Activated naive CD8-positive, alpha-beta T cell (primary cell): ENCODE measurements around the gene HTN1.
"Not testable (repeated sequence)": the region's sequence is repeated elsewhere in the genome, so short reads cannot be mapped to it uniquely, and the experiment has no call there.

Experiments
- H3K27ac Mint-ChIP-seq: one replicate; pipeline ENCODE4 v1.8.0; 2021; ENCODE audit warnings: mixed read lengths
- H3K27me3 Mint-ChIP-seq: one replicate; pipeline ENCODE4 v1.8.0; 2021; ENCODE audit warnings: mixed read lengths
- H3K36me3 Mint-ChIP-seq: one replicate; pipeline ENCODE4 v1.8.0; 2021; ENCODE audit warnings: mixed read lengths
- H3K4me1 Mint-ChIP-seq: one replicate; pipeline ENCODE4 v1.8.0; 2021; ENCODE audit warnings: low read depth, mixed read lengths
- H3K4me3 Mint-ChIP-seq: one replicate; pipeline ENCODE4 v1.8.0; 2021; ENCODE audit warnings: mild to moderate bottlenecking, mixed read lengths
- H3K9me3 Mint-ChIP-seq: one replicate; pipeline ENCODE4 v1.8.0; 2021; ENCODE audit warnings: low read depth, mixed read lengths

Gene HTN1

GRCh38 chr4:70050138-70050537 is at the start of gene HTN1:
HTN1 (plus strand) TSS chr4:70050438; CDS start chr4:70053077, 2,639 bp downstream.
- not testable (repeated sequence) for H3K4me1 Mint-ChIP-seq, H3K9me3 Mint-ChIP-seq, H3K27me3 Mint-ChIP-seq, H3K4me3 Mint-ChIP-seq, H3K27ac Mint-ChIP-seq, H3K36me3 Mint-ChIP-seq

GRCh38 chr4:70000711-70001110 is 49.5 kb upstream of the HTN1 start:
- Mint-ChIP-seq H3K27ac (no peak overlapping the region), H3K4me1 (no peaks in the 10 kb centered on the region), H3K27me3 (peaks cover 3% of the 10 kb centered on the region), H3K4me3 (no peak overlapping the region), H3K9me3 (no peaks in the 10 kb centered on the region), H3K36me3 (no peaks in the 10 kb centered on the region)

GRCh38 chr4:70002507-70002906 is 47.7 kb upstream of the HTN1 start:
- Mint-ChIP-seq H3K36me3 (no peaks in the 10 kb centered on the region), H3K4me3 (no peak overlapping the region), H3K27me3 (peaks cover 5% of the 10 kb centered on the region), H3K9me3 (no peaks in the 10 kb centered on the region), H3K27ac (no peak overlapping the region), H3K4me1 (no peaks in the 10 kb centered on the region)

DNA sequence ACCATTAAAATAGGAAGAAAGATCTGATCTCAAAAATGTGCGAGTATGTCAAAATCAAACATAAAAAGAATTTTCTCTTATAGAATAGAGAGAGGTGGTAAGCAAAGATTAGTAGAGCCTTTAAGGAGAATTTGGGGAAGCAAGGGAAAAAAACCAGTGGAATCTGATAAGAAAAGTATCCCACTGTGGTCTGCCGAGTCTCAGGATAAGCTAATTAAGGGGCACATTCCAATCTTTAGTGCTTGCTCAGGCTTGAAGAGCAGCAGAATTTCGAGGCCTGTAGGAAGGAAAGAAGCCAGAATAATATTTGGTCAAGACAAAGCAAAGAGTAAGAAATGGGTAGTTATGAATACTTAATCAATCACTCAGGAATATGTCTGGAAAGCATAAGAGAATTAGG is 41.5 kb upstream of the HTN1 start:
- H3K4me3 Mint-ChIP-seq = no peak overlapping the region
- no peak overlapping the region for H3K27ac Mint-ChIP-seq
- H3K4me1 Mint-ChIP-seq = no peaks in the 10 kb centered on the region
- peaks cover 10% of the 10 kb centered on the region for H3K9me3 Mint-ChIP-seq
- peaks cover 2% of the 10 kb centered on the region for H3K27me3 Mint-ChIP-seq
- H3K36me3 Mint-ChIP-seq = no peaks in the 10 kb centered on the region

DNA sequence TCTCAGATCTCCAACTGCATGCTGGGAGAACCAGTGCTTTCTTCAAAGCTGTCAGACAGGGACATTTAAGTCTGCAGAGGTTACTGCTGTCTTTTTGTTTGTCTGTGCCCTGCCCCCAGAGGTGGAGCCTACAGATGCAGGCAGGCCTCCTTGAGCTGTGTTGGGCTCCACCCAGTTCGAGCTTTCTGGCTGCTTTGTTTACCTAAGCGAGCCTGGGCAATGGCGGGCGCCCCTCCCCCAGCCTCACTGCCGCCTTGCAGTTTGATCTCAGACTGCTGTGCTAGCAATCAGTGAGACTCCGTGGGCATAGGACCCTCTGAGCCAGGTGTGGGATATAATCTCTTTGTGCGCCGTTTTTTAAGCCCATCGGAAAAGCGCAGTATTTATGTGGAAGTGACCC is 31.2 kb upstream of the HTN1 start:
- not testable (repeated sequence) for H3K4me3 Mint-ChIP-seq

DNA sequence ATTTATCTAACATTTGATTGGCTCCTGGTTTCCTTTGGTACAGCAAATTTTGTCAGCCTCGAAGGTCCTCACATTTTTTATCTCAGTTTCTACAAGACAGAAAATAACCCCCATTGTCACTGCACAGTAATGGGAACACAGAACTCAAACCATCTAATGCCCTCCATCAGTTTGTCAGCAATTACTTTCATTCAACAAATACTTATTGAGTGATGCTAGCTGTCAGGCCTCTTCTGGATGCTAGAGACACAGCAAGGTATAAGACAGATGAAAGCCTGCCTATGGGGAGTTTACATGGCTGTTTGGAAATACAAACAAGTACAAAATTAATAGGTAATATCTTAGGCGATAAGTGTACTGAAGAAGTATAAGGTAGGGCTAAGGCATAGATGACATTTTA is 27.0 kb upstream of the HTN1 start:
- Mint-ChIP-seq H3K36me3 (no peaks in the 10 kb centered on the region), H3K9me3 (no peaks in the 10 kb centered on the region), H3K27ac (no peak overlapping the region), H3K27me3 (peaks cover 2% of the 10 kb centered on the region), H3K4me3 (no peak overlapping the region), H3K4me1 (no peaks in the 10 kb centered on the region)

More for the DNA sequence above, 31.2 kb upstream of the HTN1 start:
- not testable (repeated sequence) for H3K9me3 Mint-ChIP-seq, H3K4me1 Mint-ChIP-seq, H3K27me3 Mint-ChIP-seq, H3K27ac Mint-ChIP-seq, H3K36me3 Mint-ChIP-seq

DNA sequence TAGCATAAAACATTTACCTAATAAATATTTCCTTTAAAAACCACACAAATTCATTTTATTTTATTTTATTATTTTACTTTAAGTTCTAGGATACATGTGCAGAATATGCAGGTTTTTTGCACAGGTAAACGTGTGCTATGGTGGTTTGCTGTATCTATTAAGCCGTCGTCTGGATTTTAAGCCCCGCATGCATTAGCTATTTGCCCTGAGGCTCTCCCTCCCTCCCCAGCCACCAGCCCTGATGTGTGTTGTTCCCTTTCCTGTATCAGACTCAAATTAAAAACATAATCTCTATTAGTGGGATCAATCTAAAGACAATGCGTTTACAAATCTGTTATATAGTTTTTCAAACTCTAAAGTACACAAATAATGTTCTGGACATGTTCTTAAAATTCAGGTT is 23.2 kb upstream of the HTN1 start:
- H3K36me3 Mint-ChIP-seq = no peaks in the 10 kb centered on the region
- no peaks in the 10 kb centered on the region for H3K4me1 Mint-ChIP-seq
- no peak overlapping the region for H3K27ac Mint-ChIP-seq
- no peaks in the 10 kb centered on the region for H3K27me3 Mint-ChIP-seq
- H3K4me3 Mint-ChIP-seq = no peak overlapping the region
- H3K9me3 Mint-ChIP-seq = no peaks in the 10 kb centered on the region

DNA sequence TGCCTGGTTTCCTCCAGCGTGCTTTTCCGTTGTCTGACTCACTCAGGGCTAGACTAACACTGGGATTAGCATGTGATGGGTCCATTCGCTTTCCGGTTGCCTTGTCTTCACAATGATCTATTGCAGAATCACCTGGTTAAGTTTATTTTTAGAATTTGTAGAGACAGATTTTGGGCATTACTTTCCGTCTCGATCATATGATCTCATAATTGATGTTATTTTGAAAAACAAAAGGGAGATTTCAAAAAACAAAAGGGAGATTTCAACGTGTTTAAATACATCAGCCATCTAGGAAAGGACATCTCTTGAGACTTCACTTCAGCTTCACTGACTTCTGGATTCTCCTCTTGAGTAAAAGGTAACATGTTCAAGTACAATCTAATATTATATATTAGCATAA is 22.1 kb upstream of the HTN1 start, which contains the start of gene HTN3:
Gene HTN3 (plus strand): TSS at position 301 of the 400 bp plus-strand sequence. CDS start 2,282 bp downstream, outside the sequence.
- not testable (repeated sequence) for H3K9me3 Mint-ChIP-seq, H3K4me3 Mint-ChIP-seq, H3K27me3 Mint-ChIP-seq, H3K27ac Mint-ChIP-seq, H3K36me3 Mint-ChIP-seq, H3K4me1 Mint-ChIP-seq

GRCh38 chr4:70037559-70037958 is 12.7 kb upstream of the HTN1 start:
- not testable (repeated sequence) for H3K27ac Mint-ChIP-seq, H3K27me3 Mint-ChIP-seq, H3K36me3 Mint-ChIP-seq, H3K4me1 Mint-ChIP-seq, H3K4me3 Mint-ChIP-seq
- peaks cover 11% of the 10 kb centered on the region for H3K9me3 Mint-ChIP-seq

DNA sequence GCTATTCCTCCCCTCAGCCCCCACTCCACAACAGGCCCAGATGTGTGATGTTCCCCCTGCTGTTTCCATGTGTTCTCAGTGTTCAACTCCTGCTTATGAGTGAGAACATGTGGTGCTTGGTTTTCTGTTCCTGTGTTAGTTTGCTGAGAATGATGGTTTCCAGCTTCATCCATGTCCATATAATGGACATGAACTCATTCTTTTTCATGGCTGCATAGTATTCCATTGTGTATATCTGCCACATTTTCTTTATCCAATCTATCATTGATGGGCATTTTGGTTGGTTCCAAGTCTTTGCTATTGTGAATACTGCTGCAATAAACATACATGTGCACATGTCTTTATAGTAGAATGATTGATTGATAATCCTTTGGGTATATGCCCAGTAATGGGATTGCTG is 10.3 kb upstream of the HTN1 start:
- not testable (repeated sequence) for H3K27me3 Mint-ChIP-seq, H3K4me1 Mint-ChIP-seq, H3K36me3 Mint-ChIP-seq, H3K4me3 Mint-ChIP-seq, H3K9me3 Mint-ChIP-seq, H3K27ac Mint-ChIP-seq

GRCh38 chr4:70041652-70042286 is 8.5 kb upstream of the HTN1 start:
- Mint-ChIP-seq H3K4me3 (no peak overlapping the region), H3K27me3 (no peaks in the 10 kb centered on the region), H3K27ac (no peak overlapping the region), H3K36me3 (no peaks in the 10 kb centered on the region), H3K9me3 (peaks cover 9% of the 10 kb centered on the region), H3K4me1 (no peaks in the 10 kb centered on the region)

- H3K27ac Mint-ChIP-seq, H3K27me3 Mint-ChIP-seq, H3K4me1 Mint-ChIP-seq, H3K9me3 Mint-ChIP-seq, H3K36me3 Mint-ChIP-seq, H3K4me3 Mint-ChIP-seq: not testable (repeated sequence)
These were observed 6.3 kb downstream of the HTN1 start for GRCh38 chr4:70056534-70056933.

DNA sequence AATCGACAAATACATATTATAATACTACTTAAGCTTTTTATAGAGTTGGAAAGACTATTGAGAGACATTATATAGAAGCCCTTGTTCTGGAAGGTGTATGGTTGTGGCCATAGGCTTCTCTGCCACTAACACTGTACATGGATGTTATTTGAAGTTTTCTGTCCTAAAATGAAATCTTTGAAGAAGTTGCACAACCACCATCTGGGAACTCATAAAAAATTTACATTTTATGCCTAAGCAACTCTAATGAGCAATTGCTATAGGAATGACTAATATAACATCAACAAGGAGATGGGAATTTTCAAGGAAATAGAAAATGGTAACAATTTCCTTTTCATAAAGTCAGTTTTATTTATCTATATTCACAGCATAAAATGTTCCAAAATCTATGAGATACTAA is 7.4 kb downstream of the HTN1 start:
- no peak overlapping the region for H3K4me3 Mint-ChIP-seq
- peaks cover 5% of the 10 kb centered on the region for H3K9me3 Mint-ChIP-seq
- no peak overlapping the region for H3K27ac Mint-ChIP-seq
- no peaks in the 10 kb centered on the region for H3K4me1 Mint-ChIP-seq
- no peaks in the 10 kb centered on the region for H3K36me3 Mint-ChIP-seq
- no peaks in the 10 kb centered on the region for H3K27me3 Mint-ChIP-seq

DNA sequence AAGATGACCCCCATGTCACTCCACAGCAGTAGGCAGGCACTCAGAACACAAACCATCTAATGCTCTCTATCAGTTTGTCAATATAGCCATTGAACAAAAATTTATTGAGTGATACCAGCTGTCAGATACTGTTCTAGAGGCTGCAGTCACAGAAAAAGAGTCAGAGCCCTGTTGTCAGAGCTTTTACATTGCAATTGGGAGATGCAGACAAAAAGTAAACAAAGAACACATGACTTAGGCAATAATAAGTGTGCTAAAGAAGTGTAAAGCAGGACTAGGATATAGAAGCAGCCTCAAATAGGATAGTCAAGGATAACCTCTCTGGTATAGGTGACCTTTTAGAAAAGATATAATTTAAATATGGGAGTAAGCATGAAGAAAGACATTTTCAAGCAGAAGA is 8.9 kb downstream of the HTN1 start:
- H3K9me3 Mint-ChIP-seq = peaks cover 5% of the 10 kb centered on the region

GRCh38 chr4:70062000-70062399 is 11.8 kb downstream of the HTN1 start:
- Mint-ChIP-seq H3K4me1 (no peaks in the 10 kb centered on the region), H3K36me3 (no peaks in the 10 kb centered on the region), H3K27me3 (no peaks in the 10 kb centered on the region), H3K27ac (no peak overlapping the region), H3K4me3 (no peak overlapping the region), H3K9me3 (no peaks in the 10 kb centered on the region)

More for the DNA sequence above, 8.9 kb downstream of the HTN1 start:
- Mint-ChIP-seq H3K4me3 (no peak overlapping the region), H3K27ac (no peak overlapping the region), H3K27me3 (no peaks in the 10 kb centered on the region), H3K36me3 (no peaks in the 10 kb centered on the region), H3K4me1 (no peaks in the 10 kb centered on the region)

DNA sequence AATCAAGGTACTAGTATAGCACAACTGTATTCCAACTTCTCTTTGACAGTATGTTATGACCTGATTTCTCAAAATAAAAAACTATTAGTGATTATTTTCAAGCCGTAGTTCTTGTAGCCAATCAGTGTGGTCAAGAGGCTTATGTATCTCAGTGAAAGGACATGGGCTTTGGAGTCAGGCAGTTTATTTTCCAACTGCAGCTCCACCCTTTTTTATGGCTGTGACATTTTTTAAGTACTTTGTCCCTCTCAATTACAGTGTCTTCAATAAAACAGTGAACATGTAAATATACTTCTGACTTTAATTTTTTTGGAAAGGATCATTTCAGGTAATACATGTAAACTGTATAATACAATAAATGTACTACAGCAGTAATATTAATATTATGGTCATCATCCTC is 30.0 kb downstream of the HTN1 start:
- H3K36me3 Mint-ChIP-seq = no peaks in the 10 kb centered on the region
- H3K4me3 Mint-ChIP-seq = no peak overlapping the region
- no peaks in the 10 kb centered on the region for H3K27me3 Mint-ChIP-seq
- H3K9me3 Mint-ChIP-seq = no peaks in the 10 kb centered on the region
- H3K4me1 Mint-ChIP-seq = no peaks in the 10 kb centered on the region
- H3K27ac Mint-ChIP-seq = no peak overlapping the region
